GM12891 (cell line): ENCODE data around the gene LIF.

ENCODE experiments used
- POLR2A ChIP-seq: IDR thresholded peaks from 2 replicates; pipeline ENCODE4 v1.6.1; 2011; ENCODE audit warnings: low read depth, low read length, control low read depth
- POLR2AphosphoS5 ChIP-seq: IDR thresholded peaks from 2 replicates; pipeline ENCODE4 v1.6.1; 2011; ENCODE audit warnings: low read depth, low read length, control low read depth
- POU2F2 ChIP-seq: IDR thresholded peaks from 2 replicates; pipeline ENCODE4 v1.6.1; 2011; ENCODE audit warnings: low read depth, mild to moderate bottlenecking, control low read depth, low read length, moderate library complexity
- SPI1 ChIP-seq: IDR thresholded peaks from 2 replicates; pipeline ENCODE4 v1.6.1; 2011; ENCODE audit warnings: low read depth, low read length, control low read depth
- TAF1 ChIP-seq: IDR thresholded peaks from 2 replicates; pipeline ENCODE4 v1.6.1; 2011; ENCODE audit warnings: low read depth, low read length, control low read depth

DNA sequence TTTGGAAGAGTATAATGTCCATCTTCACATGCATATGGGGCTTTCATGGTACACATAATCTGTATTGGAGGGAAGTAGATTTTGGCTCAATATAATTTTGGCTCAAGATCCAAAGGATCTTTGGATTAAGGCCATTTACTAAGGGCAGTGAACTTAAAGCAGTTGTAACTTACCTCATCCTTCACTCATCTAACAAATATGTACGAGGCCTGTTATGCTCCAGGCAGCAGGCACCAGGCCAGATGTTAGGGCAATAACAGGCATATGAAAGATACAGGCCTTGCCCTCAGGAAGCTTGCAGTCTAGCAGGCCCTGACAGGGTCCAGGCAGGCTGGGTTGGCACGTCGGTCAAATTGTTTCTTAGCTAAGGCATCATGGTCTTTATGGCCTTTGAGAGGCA, 44.6 kb downstream of the LIF start:
- no peak for TF ChIP-seq POLR2AphosphoS5
- TF ChIP-seq POLR2A = no peak
- TF ChIP-seq TAF1 = no peak
- no peak for TF ChIP-seq POU2F2
- TF ChIP-seq SPI1 = no peak
